GM12892 (cell line): ENCODE results near the gene SOX5.

Source experiments
- POLR2A ChIP-seq: IDR thresholded peaks from 2 replicates; pipeline ENCODE4 v1.6.1; 2011; ENCODE audit warnings: low read depth, low read length, control low read depth
- POLR2AphosphoS5 ChIP-seq: IDR thresholded peaks from 2 replicates; pipeline ENCODE4 v1.6.1; 2011; ENCODE audit warnings: low read depth, low read length, control low read depth
- TAF1 ChIP-seq: IDR thresholded peaks from 2 replicates; pipeline ENCODE4 v1.6.1; 2011; ENCODE audit warnings: low read depth, mild to moderate bottlenecking, control low read depth, low read length, borderline replicate concordance

- TF ChIP-seq POLR2A (no peak), POLR2AphosphoS5 (no peak), TAF1 (no peak)
Measured at GRCh38 chr12:23581913-23582312, 367.6 kb downstream of the SOX5 start.
